Stomach (tissue), 9 donors: ENCODE data around the gene C1QB. TPM values are rescaled to one million over a fixed set of nuclear protein-coding genes. Genes with fewer than 3 reads are reported as not detected.

ENCODE experiments used
- DNase-seq, 2 donors: peaks; one replicate each; pipeline versions ENCODE4 v3.0.0 to v3.0.0-alpha.2; 2013 to 2019
- H3K27ac ChIP-seq, 5 donors: fragments of 200-600 bp in 4 of 5; sonication (generic) in 4 of 5; one replicate each; pipeline ENCODE4 v1.5.1; 2013 to 2019; ENCODE audit warnings: mild to moderate bottlenecking in 1 of 5, moderate library complexity in 1 of 5
- H3K27me3 ChIP-seq, 3 donors: fragments of 200-600 bp; sonication (generic); one replicate each; pipeline ENCODE4 v1.5.1; 2017 to 2019; ENCODE audit warnings: mixed run types in 1 of 3
- H3K36me3 ChIP-seq, 4 donors: fragments of 200-600 bp; sonication (generic); 1 replicate in 3 of 4; 2 replicates in 1 of 4; pipeline ENCODE4 v1.5.1; 2016 to 2019
- H3K4me1 ChIP-seq, 4 donors: fragments of 200-600 bp; sonication (generic); one replicate each; pipeline ENCODE4 v1.5.1; 2016 to 2019
- H3K4me3 ChIP-seq, 4 donors: fragments of 200-600 bp; sonication (generic) in 3 of 4; one replicate each; pipeline ENCODE4 v1.5.1; 2016 to 2019; ENCODE audit warnings: mild to moderate bottlenecking in 1 of 4
- H3K9me3 ChIP-seq, 4 donors: fragments of 200-600 bp; sonication (generic); one replicate each; pipeline ENCODE4 v1.5.1; 2016 to 2019
- EP300 ChIP-seq: sonication (generic); formaldehyde crosslinking; IDR thresholded peaks from one replicate; pipeline ENCODE4 v1.6.1; 2017; ENCODE audit warnings: antibody characterized with exemption
- POLR2A ChIP-seq, 4 donors: fragments of 450-650 bp; IDR thresholded peaks; one replicate each; pipeline ENCODE4 v1.6.1; 2016; ENCODE audit warnings: antibody characterized with exemption in 4 of 4, control low read depth in 2 of 4, mild to moderate bottlenecking in 1 of 4, moderate library complexity in 1 of 4
- POLR2AphosphoS5 ChIP-seq, 3 donors: sonication (generic); formaldehyde crosslinking; IDR thresholded peaks; one replicate each; pipeline ENCODE4 v1.6.1; 2016; ENCODE audit warnings: antibody characterized with exemption in 3 of 3
- WGBS, 5 donors: extraction: QIAGEN DNeasy Blood & Tissue Kit in 3 of 5; methylation state at CpG; one replicate each; pipeline versions ENCODE4 v1.1.5 to v1.1.7; 2013 to 2018; 5-methylcytosine and 5-hydroxymethylcytosine counted together
- intact Hi-C: fragments of 100-400 bp; cut with DNase I; formaldehyde crosslinking; loops from one replicate; pipeline ENCODE4 v1.15.1; 2023; ENCODE audit warnings: low total_unique reads
- polyA plus RNA-seq, 3 donors: library from polyadenylated mRNA; stranded (reverse); fragments of 200-250 nt; gene quantifications; one replicate each; pipeline ENCODE4 v1.2.3, GENCODE V29; 2013
- total RNA-seq, 5 donors: library from RNA; depleted of rRNA; stranded (reverse); fragments of >200 nt; gene quantifications; one replicate each; pipeline versions ENCODE4 v1.1.0 to v1.2.3, GENCODE V29; 2014 to 2016
- TF ChIP-seq, protein P1 (sequence below), 7 experiments: fragments of 450-650 bp in 4 of 7; fragments of 200-600 bp in 3 of 7; sonication (generic) in 3 of 7; IDR thresholded peaks; one replicate each; pipeline ENCODE4 v1.5.1; 2016 to 2019; ENCODE audit warnings: antibody characterized with exemption in 7 of 7, control low read depth in 2 of 7, mild to moderate bottlenecking in 1 of 7
- donor health status: healthy with polysubstance abuse.
- donor health status: Bipolar disorder and iron deficiency.
- donor health status: healthy.

Gene C1QB
- total and polyA plus RNA-seq, 8 donors: 49.8 to 223 (median 81.2) TPM

DNA sequence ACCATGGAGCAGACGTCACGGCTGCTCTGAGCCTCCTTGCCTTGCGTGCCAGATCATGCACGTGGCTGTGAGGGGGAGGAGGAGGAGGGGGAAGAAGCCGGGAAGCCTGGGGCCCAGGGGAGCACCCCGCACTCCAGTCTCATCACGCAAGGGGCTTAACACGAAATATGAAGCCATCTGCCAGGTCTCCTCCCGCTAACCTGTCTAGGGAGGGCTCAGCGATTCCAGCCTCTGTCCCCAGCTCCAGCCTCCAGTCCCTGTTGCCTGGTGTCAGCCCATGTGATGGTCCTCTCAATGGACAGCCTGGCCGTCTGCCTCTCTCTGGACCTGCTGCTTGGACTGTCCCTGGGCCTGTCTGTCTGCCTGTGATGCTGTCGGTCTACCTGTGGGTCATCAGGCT, 39.1 kb upstream of the C1QB start:
- Histone ChIP-seq H3K27ac (no peak overlapping the region), H3K27me3 (peaks cover 4 to 100% (median 27%) of the 10 kb centered on the region in 3 donors), H3K4me3 (no peak overlapping the region), H3K9me3 (no peaks in the 10 kb centered on the region), H3K4me1 (no peaks in the 10 kb centered on the region), H3K36me3 (no peaks in the 10 kb centered on the region)
- TF ChIP-seq, protein P1, sequence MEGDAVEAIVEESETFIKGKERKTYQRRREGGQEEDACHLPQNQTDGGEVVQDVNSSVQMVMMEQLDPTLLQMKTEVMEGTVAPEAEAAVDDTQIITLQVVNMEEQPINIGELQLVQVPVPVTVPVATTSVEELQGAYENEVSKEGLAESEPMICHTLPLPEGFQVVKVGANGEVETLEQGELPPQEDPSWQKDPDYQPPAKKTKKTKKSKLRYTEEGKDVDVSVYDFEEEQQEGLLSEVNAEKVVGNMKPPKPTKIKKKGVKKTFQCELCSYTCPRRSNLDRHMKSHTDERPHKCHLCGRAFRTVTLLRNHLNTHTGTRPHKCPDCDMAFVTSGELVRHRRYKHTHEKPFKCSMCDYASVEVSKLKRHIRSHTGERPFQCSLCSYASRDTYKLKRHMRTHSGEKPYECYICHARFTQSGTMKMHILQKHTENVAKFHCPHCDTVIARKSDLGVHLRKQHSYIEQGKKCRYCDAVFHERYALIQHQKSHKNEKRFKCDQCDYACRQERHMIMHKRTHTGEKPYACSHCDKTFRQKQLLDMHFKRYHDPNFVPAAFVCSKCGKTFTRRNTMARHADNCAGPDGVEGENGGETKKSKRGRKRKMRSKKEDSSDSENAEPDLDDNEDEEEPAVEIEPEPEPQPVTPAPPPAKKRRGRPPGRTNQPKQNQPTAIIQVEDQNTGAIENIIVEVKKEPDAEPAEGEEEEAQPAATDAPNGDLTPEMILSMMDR (IDR thresholded peaks at IDR 0.05): no peak
- TF ChIP-seq EP300: no peak
- TF ChIP-seq POLR2AphosphoS5 (IDR thresholded peaks at IDR 0.05): no peak
- TF ChIP-seq POLR2A (IDR thresholded peaks at IDR 0.05): no peak
- intact Hi-C loops: no loop called here
- 41 to 59% (median 55%) methylated on average over 10 to 12 of the region's 12 CpGs for WGBS, 5 donors
- no peak for DNase-seq

DNA sequence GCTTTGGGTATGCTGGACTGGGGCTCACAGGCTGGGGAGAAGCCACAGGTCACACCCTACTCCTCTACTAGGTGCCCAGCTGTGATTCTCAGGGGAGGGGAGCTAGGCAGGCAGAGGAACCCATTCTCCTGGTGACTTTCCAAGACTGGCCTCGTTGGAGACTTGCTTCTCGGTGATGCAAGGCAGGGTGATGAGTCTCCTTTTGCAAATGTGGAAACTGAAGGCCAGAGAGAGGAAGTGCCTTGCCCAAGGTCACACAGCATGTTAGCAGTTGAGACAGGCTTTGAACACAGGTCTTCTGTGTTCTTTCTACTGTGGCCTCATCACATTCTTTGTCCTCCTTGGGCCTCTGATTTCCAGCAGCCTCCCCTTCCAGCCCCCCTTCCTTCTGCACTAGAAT, 37.1 kb upstream of the C1QB start:
- no peaks in the 10 kb centered on the region for H3K9me3 ChIP-seq
- WGBS, 5 donors: 70 to 100% (median 82%) methylated on average over 1 to 2 of the region's 2 CpGs
- intact Hi-C loops: no loop called here
- TF ChIP-seq EP300: no peak
- TF ChIP-seq POLR2AphosphoS5 (IDR thresholded peaks at IDR 0.05): no peak
- H3K4me1 ChIP-seq: no peaks in the 10 kb centered on the region
- no peak for DNase-seq
- H3K27ac ChIP-seq: no peak overlapping the region
- H3K27me3 ChIP-seq: peaks cover 4 to 100% (median 40%) of the 10 kb centered on the region in 3 donors
- H3K36me3 ChIP-seq: no peaks in the 10 kb centered on the region
- H3K4me3 ChIP-seq: no peak overlapping the region

GRCh38 chr1:22616571-22616970, 36.5 kb upstream of the C1QB start:
- 52 to 71% (median 55%) methylated on average over 3 to 11 of the region's 11 CpGs for WGBS, 5 donors
- no peaks in the 10 kb centered on the region for H3K36me3 ChIP-seq
- DNase-seq: no peak
- H3K4me1 ChIP-seq: no peaks in the 10 kb centered on the region
- intact Hi-C loops: no loop called here
- no peak overlapping the region for H3K4me3 ChIP-seq
- peaks cover 4 to 100% (median 34%) of the 10 kb centered on the region in 3 donors for H3K27me3 ChIP-seq
- no peaks in the 10 kb centered on the region for H3K9me3 ChIP-seq
- TF ChIP-seq EP300 (no peak), POLR2AphosphoS5 (IDR thresholded peaks at IDR 0.05) (no peak), POLR2A (IDR thresholded peaks at IDR 0.05) (no peak)
- TF ChIP-seq, protein P1 (IDR thresholded peaks at IDR 0.05): no peak
- H3K27ac ChIP-seq: no peak overlapping the region

GRCh38 chr1:22618056-22618455, 35.0 kb upstream of the C1QB start:
- no peak overlapping the region for H3K27ac ChIP-seq
- intact Hi-C loops: no loop called here
- peaks cover 4 to 100% (median 34%) of the 10 kb centered on the region in 3 donors for H3K27me3 ChIP-seq
- WGBS, 5 donors: 16 to 26% (median 24%) methylated on average over 11 to 16 of the region's 16 CpGs
- TF ChIP-seq POLR2A (IDR thresholded peaks at IDR 0.05): no peak
- no peak for TF ChIP-seq POLR2AphosphoS5 (IDR thresholded peaks at IDR 0.05)
- no peak for TF ChIP-seq EP300
- TF ChIP-seq, protein P1 (IDR thresholded peaks at IDR 0.05): no peak
- no peaks in the 10 kb centered on the region for H3K9me3 ChIP-seq
- H3K36me3 ChIP-seq: no peaks in the 10 kb centered on the region
- peak in 1 of 2 donors; percentile 28 for DNase-seq
- no peak overlapping the region for H3K4me3 ChIP-seq
- no peaks in the 10 kb centered on the region for H3K4me1 ChIP-seq

DNA sequence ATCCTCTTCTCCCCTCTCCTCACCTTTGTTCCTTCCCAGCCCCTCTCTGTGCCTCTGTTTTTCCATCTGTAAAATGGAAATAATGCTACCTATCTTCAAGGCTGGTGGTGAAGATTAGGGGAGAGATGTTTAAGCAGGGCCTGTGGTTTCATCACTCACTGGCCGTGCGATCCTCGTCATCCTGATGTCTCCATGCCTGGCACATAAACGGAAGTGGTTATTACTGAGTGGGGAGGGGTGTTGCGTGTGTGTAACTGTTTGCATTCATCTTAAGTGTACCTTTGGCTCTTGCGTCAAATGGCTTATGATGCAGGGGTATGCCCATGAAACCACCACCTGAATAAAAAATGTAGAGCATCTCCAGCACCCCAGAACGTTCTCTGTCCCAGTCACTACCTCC, 33.8 kb upstream of the C1QB start:
- H3K27me3 ChIP-seq: peaks cover 4 to 100% (median 34%) of the 10 kb centered on the region in 3 donors
- no peak for DNase-seq
- H3K27ac ChIP-seq: no peak overlapping the region
- whole genome bisulfite sequencing, 5 donors: 72 to 77% (median 73%) methylated on average over 7 of the region's 7 CpGs
- TF ChIP-seq, protein P1 (IDR thresholded peaks at IDR 0.05): no peak
- TF ChIP-seq POLR2A (IDR thresholded peaks at IDR 0.05) (no peak), POLR2AphosphoS5 (IDR thresholded peaks at IDR 0.05) (no peak), EP300 (no peak)
- H3K4me3 ChIP-seq: no peak overlapping the region
- H3K36me3 ChIP-seq: no peaks in the 10 kb centered on the region
- H3K4me1 ChIP-seq: no peaks in the 10 kb centered on the region
- intact Hi-C loops: no loop called here
- H3K9me3 ChIP-seq: no peaks in the 10 kb centered on the region
